GM18867 (cell line): ENCODE results near the gene STUM.
"Not testable (repeated sequence)": the region's sequence is repeated elsewhere in the genome, so short reads cannot be mapped to it uniquely, and the experiment has no call there.

Experiments
- ATAC-seq: cut with Tn5 transposase; IDR thresholded peaks from one replicate; pipeline ENCODE4 v1.9.1; 2021; ENCODE audit warnings: mild to moderate bottlenecking, moderate library complexity; ENCODE audit not compliant: unreplicated experiment

Gene STUM

DNA sequence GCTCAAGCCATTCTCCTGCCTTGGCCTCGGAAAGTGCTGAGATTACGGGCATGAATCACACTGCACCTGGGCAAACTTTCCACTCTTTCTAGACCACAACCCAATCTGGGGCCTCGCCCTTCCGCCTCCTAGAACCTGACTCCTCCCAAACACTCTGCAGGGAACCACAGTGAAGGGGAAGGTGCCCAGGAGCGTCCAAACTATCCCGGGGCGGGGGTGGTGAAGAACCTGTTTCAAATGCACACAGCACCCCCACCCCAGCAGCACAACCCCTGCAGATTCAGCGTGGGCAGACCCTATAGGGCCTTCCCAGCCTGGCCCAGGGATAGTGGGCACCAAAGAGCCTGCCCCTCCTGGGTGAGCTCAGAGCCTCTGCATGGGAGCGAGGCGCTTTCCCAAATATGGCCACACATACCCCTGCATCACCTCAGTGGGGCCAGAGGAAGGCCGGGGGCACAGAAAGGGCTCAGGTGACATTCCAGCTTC, 86.9 kb downstream of the STUM start:
- no peak for ATAC-seq

GRCh38 chr1:226636847-226637096, 88.2 kb downstream of the STUM start:
- ATAC-seq, result no peak

DNA sequence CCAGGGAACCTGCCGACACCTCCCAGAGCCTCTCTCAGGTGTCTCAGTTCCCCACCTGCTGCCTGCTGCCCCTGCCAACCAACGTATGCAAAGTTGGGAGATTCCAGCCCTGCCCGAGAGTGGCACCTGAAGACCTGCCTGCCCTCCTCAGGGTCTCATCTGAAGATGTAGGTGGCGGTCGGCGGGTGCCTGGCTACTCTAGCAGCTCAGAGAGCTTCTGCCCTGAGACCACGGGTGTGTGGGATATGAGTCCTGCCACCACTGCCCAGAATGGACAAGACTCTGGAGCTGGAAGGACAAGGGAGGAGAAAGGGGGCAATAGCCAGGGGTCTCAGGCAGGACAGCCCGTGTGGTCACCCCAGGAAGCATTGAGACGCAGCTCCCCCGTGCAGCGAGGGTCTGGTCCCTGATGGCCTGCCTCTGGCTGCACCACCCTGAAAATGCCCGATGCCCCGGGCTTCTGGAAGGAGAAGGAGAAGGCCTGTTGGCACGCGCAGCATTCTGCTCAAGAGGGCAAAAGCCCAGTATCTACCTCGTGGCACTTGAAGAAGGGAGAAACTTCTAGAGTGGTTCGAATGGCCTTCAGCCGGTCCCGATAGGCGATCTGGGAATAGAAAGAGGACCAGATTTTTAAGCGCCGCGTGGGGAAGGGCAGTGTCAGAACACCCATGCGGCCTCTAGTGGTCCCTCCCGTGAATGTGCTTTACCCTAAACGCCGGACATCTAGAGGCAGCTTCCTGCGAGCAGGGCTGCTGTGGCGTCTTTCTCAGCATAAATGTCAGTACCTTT, 88.8 kb downstream of the STUM start:
- ATAC-seq, result no peak

- no peak for ATAC-seq
Observed at GRCh38 chr1:226638001-226638601, 89.5 kb downstream of the STUM start.

DNA sequence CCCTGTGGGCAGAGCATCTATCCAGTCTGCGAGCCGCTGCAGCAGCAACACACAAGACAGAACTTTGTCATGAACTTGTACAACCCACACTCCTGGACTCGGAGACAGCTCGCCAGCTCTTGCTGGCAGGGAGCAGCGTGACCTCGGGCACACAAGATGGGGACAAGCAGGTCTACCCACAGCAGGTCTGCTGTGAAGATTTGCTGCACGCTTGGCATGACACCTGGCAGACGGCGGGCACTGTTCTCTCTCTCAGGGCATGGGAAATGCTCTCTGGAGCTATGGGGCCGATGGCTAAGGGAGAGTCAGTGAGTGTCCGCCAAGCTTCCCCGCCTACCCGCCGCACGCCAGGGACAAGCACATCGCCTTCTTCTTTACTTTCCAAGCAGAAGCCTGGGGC, 90.0 kb downstream of the STUM start:
- ATAC-seq, result no peak

GRCh38 chr1:226639206-226639605, 90.6 kb downstream of the STUM start:
- ATAC-seq, result not testable (repeated sequence)

GRCh38 chr1:226639631-226640061, 91.1 kb downstream of the STUM start:
- no peak for ATAC-seq

GRCh38 chr1:226640321-226641136, 92.0 kb downstream of the STUM start:
- no peak for ATAC-seq

- ATAC-seq, result no peak
Observed at GRCh38 chr1:226641671-226642231, 93.2 kb downstream of the STUM start.

GRCh38 chr1:226642421-226642820, 93.9 kb downstream of the STUM start:
- no peak for ATAC-seq

- peak; percentile 57 for ATAC-seq
Observed at GRCh38 chr1:226643177-226643576, 94.6 kb downstream of the STUM start.

GRCh38 chr1:226643611-226644540, 95.3 kb downstream of the STUM start:
- peak; percentile 47 for ATAC-seq

- ATAC-seq, result no peak
Observed at GRCh38 chr1:226644541-226645176, 96.1 kb downstream of the STUM start.

GRCh38 chr1:226645279-226645976, 96.9 kb downstream of the STUM start:
- no peak for ATAC-seq

DNA sequence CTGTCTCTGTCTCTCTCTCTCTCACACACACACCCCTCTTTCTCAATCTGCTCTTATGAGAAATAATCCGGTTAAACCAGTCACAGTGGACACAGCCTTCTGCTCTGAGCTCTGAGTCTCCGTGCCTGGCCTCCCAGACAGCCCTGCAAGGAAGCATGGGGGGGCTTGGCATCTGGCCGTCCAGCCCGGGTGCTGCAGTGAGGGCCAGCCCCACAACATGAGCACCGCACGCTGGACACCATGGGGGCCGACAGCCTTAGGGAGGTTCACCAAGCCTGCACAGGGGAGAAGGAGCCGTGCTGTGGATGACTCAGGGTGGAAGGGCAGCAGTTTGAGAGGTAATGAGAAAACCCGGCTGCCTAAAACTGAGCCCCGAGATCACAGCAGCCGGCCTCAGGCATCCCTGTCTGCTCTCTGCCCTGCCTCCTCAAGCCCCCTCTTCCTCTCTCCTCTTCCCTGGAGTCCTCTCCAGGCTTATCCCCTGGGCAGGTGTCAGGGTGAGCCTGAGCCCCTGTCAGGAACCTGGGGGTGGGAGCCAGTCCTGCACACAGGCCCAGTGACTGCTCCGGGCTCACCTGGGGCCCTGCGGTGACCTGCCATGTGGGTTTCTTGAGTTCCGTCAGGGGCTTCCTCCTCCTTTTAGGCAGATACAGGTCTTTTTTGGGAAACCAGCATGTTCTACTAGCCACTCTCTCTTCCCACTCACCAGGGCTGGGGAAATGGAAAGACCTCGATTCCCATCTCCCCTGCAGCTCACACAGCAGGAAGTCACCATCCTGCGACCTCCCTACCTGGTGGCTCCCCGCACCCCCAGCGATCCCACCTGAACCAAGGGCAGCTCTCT, 97.7 kb downstream of the STUM start:
- no peak for ATAC-seq

- ATAC-seq, result no peak
Observed at GRCh38 chr1:226646870-226647449, 98.4 kb downstream of the STUM start.

DNA sequence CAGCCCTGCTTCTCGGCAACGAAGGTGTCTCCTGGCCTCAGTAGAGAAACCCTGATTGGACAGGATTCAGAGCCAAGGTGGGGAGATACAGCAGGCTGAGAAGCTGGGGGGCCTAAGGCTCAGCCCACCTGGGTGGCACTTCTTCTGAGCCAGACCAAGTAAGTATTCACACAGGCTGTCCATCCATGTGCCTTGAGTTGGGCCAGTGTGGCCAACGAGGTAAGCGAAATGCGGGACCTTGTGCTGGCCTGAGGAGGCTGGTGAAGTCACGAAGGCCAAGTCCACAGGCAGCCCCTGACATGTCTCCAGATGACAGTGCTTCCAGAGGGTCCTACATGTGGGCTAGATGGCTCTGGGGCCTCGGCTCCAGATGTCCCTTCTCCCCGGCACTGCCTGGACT, 99.2 kb downstream of the STUM start:
- ATAC-seq, result no peak

- ATAC-seq, result no peak
Observed at GRCh38 chr1:226648421-226648820, 99.9 kb downstream of the STUM start.
